ENCODE measurements around the gene HS6ST3. TPM values are rescaled to one million over a fixed set of nuclear protein-coding genes. Genes with fewer than 3 reads are reported as not detected.

Gene HS6ST3
- not detected for total RNA-seq

DNA sequence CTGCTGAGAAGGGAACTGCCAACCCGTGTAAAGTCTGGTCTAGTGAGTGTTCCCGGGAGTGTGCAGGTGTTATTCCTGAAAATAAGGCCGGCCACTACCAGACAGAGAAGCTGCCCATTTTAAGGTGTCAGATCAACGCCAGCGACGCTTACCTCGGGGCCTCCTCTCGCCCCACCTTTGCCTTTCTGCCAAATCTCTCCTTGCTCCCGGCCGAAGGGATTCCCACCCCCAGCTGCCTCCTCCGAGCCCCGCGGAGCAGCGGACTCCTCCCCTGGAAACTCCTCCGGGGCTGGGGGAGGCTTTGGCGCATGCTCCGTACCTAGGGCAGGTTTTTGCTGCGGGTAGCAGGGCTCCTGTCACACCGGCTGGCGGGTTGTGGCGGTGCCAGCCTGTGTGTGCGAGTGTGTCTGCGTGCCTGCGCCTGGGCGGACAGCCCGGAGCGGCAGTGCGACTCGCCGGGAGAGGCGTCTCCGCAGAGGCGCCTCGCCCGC is at the start of gene HS6ST3:
HS6ST3 (plus strand) TSS at position 359 of the 491 bp plus-strand sequence.

GRCh38 chr13:96053003-96053703 is 36.8 kb upstream of the HS6ST3 start, which contains the start of gene UGGT2:
Gene UGGT2, minus strand, starts transcription at chr13:96053401. Its CDS starts 89 bp downstream, at chr13:96053312.

Other genes with a start within 250 kb of the HS6ST3 start
- 10 to 100 TPM; 25.1 to 34.3 TPM for gene UGGT2, start 36.7 kb upstream of the HS6ST3 start, total RNA-seq